GM12878 (cell line): ENCODE measurements around the gene SSBP3. TPM values are rescaled to one million over a fixed set of nuclear protein-coding genes. Genes with fewer than 3 reads are reported as not detected.

Experiments used
- BMI1 ChIP-seq: fragments of 450-650 bp; IDR thresholded peaks from 2 replicates; pipeline ENCODE4 v1.6.1; 2016; ENCODE audit warnings: mild to moderate bottlenecking, moderate library complexity, borderline replicate concordance
- CHD1 ChIP-seq: IDR thresholded peaks from 2 replicates; pipeline ENCODE4 v1.6.1; 2012; ENCODE audit warnings: low read depth, low read length, improper control_type of control experiment
- CREB1 ChIP-seq: IDR thresholded peaks from 2 replicates; pipeline ENCODE4 v1.6.1; 2012; ENCODE audit warnings: low read depth, mild to moderate bottlenecking, inconsistent platforms
- EGR1 ChIP-seq, 2 experiments: IDR thresholded peaks; 1 replicate in 1 of 2; 2 replicates in 1 of 2; pipeline ENCODE4 v1.6.1; 2011 to 2012; ENCODE audit warnings: low read depth in 2 of 2, low read length in 2 of 2, borderline replicate concordance in 1 of 2, mild to moderate bottlenecking in 1 of 2, moderate library complexity in 1 of 2
- GABPA ChIP-seq: IDR thresholded peaks from 2 replicates; pipeline ENCODE4 v1.6.1; 2014; ENCODE audit warnings: antibody characterized with exemption, low read depth, mild to moderate bottlenecking, inconsistent platforms
- MTA2 ChIP-seq: fragments of 450-650 bp; IDR thresholded peaks from 2 replicates; pipeline ENCODE4 v1.6.1; 2016; ENCODE audit warnings: low read depth, mild to moderate bottlenecking, moderate library complexity
- NFIC ChIP-seq: IDR thresholded peaks from 2 replicates; pipeline ENCODE4 v1.6.1; 2012; ENCODE audit warnings: low read depth, mild to moderate bottlenecking, inconsistent platforms, low read length, moderate library complexity
- PAX5 ChIP-seq: IDR thresholded peaks from 2 replicates; pipeline ENCODE4 v1.6.1; 2011; ENCODE audit warnings: low read depth, low read length, borderline replicate concordance
- RAD51 ChIP-seq: fragments of 450-650 bp; IDR thresholded peaks from 2 replicates; pipeline ENCODE4 v1.6.1; 2016; ENCODE audit warnings: moderate library complexity, mild to moderate bottlenecking, inconsistent platforms
- RB1 ChIP-seq: fragments of 450-650 bp; formaldehyde crosslinking; IDR thresholded peaks from 2 replicates; pipeline ENCODE4 v1.6.1; 2017; ENCODE audit warnings: mild to moderate bottlenecking, borderline replicate concordance
- SMARCA5 ChIP-seq: fragments of 450-650 bp; IDR thresholded peaks from 2 replicates; pipeline ENCODE4 v1.6.1; 2017; ENCODE audit warnings: mild to moderate bottlenecking
- YBX1 ChIP-seq: fragments of 450-650 bp; IDR thresholded peaks from 2 replicates; pipeline ENCODE4 v1.6.1; 2016; ENCODE audit warnings: antibody characterized with exemption
- ZBED1 ChIP-seq: IDR thresholded peaks from 2 replicates; pipeline ENCODE4 v1.6.1; 2016; ENCODE audit warnings: borderline replicate concordance
- ZNF207 ChIP-seq: fragments of 450-650 bp; IDR thresholded peaks from 2 replicates; pipeline ENCODE4 v1.6.1; 2014; ENCODE audit warnings: antibody characterized with exemption, mild to moderate bottlenecking, borderline replicate concordance
- ZNF217 ChIP-seq: fragments of 450-650 bp; IDR thresholded peaks from 2 replicates; pipeline ENCODE4 v1.6.1; 2017; ENCODE audit warnings: antibody characterized with exemption, mild to moderate bottlenecking
- polyA plus RNA-seq, 11 experiments: library from polyadenylated mRNA; depleted of rRNA in 4 of 11; unstranded in 6 of 11; stranded (reverse) in 5 of 11; fragments of >200 nt; fragmentation: Nextera tagmentation in 4 of 11; fragmentation: Illumina TruSeq in 1 of 11; extraction: Ambion mirVana in 4 of 11; extraction: Trizol in 1 of 11; gene quantifications; 1 replicate in 1 of 11; 2 replicates in 10 of 11; pipeline versions ENCODE4 v1.2.1 to v1.2.3, GENCODE V29; 2011 to 2016; ENCODE audit warnings: inconsistent platforms in 2 of 11, missing spikeins in 2 of 11, low read depth in 1 of 11
- total RNA-seq, 4 experiments: library from RNA; depleted of rRNA in 3 of 4; stranded (reverse); fragments of >200 nt in 3 of 4; fragmentation: Illumina TruSeq in 1 of 4; extraction: Trizol in 1 of 4; gene quantifications; 2 replicates each; pipeline versions ENCODE4 v1.2.1 to v1.2.3, GENCODE V29; 2013 to 2021
- TF ChIP-seq, protein P1 (sequence below): fragments of 450-650 bp; IDR thresholded peaks from 2 replicates; pipeline ENCODE4 v1.6.1; 2017; ENCODE audit warnings: low read depth, mild to moderate bottlenecking, moderate library complexity
- TF ChIP-seq, protein P2 (sequence below): fragments of 450-650 bp; formaldehyde crosslinking; IDR thresholded peaks from 2 replicates; pipeline ENCODE4 v1.5.0; 2022; ENCODE audit warnings: mild to moderate bottlenecking, missing genetic modification characterization
- TF ChIP-seq, protein P3 (sequence below): fragments of 450-650 bp; IDR thresholded peaks from 2 replicates; pipeline ENCODE4 v1.6.1; 2017; ENCODE audit warnings: mild to moderate bottlenecking, low read depth, inconsistent platforms; ENCODE audit not compliant: poor library complexity, severe bottlenecking
- TF ChIP-seq, protein P4 (sequence below): fragments of 450-650 bp; formaldehyde crosslinking; IDR thresholded peaks from 2 replicates; pipeline ENCODE4 v1.4.0; 2020; ENCODE audit warnings: mild to moderate bottlenecking, moderate library complexity

Gene SSBP3
- total and polyA plus RNA-seq, 10 of the 15 experiments (the other 5 are each of a cell fraction or from before 2014, with no cell fraction given) = 4.1 to 51.7 (median 17.1) TPM

DNA sequence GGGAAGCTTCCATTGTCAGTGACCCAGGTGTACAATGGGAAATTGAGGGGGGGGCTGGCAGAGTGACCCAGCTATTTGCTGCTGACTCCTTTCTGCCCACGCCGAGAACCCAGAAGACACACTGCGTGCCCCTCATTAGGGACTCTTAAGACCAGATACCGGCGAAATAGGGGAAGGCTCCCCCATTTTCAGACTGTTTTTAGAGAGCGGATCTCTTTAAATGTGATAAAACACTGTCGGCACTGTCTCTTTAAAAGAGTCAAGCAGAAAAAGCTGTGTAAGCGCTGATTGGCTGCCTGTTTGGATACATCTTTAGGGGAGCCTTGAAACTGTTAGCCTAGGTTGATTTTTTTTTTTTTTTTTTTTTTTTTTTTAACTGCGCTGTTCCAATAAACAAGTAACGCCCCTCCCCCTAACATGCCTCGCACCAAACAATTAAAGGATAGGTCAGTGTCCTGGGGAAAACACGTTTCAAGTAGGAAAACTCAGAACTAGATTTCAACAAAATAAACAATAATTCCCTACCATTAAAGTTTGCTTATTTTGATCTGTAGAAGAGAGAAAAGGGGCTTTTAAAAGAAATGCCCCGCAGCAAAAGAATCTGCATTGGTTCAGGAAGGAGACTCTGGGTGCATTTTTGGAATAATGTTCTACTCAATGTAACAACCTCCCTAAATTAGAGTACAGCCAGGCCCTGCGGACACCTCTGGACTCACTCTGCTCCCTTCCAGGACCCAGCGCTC lies 1.4 kb upstream of the SSBP3 start (continued):
- TF ChIP-seq GABPA (no peak; the same call in 1 of the 2 replicates), ZBED1 (no peak), ZNF207 (no peak), ZNF217 (no peak), RAD51 (no peak), CHD1 (no peak), PAX5 (no peak), MTA2 (0 out of 2 replicates have a peak, but pooled peaks have one; percentile 24), YBX1 (no peak), NFIC (no peak; the same call in 1 of the 2 replicates), BMI1 (no peak), SMARCA5 (0 out of 2 replicates have a peak, but pooled peaks have one; percentile 16), EGR1 (IDR thresholded peaks at IDR 0.05; ENCODE audit: borderline replicate concordance in 1 of 2, low read depth in 2 of 2, low read length in 2 of 2) (no peak), CREB1 (peak; percentile 59; the same call in 1 of the 2 replicates), RB1 (no peak)
- TF ChIP-seq, protein P1, sequence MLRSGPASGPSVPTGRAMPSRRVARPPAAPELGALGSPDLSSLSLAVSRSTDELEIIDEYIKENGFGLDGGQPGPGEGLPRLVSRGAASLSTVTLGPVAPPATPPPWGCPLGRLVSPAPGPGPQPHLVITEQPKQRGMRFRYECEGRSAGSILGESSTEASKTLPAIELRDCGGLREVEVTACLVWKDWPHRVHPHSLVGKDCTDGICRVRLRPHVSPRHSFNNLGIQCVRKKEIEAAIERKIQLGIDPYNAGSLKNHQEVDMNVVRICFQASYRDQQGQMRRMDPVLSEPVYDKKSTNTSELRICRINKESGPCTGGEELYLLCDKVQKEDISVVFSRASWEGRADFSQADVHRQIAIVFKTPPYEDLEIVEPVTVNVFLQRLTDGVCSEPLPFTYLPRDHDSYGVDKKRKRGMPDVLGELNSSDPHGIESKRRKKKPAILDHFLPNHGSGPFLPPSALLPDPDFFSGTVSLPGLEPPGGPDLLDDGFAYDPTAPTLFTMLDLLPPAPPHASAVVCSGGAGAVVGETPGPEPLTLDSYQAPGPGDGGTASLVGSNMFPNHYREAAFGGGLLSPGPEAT = peak; percentile 97
- TF ChIP-seq, protein P2, sequence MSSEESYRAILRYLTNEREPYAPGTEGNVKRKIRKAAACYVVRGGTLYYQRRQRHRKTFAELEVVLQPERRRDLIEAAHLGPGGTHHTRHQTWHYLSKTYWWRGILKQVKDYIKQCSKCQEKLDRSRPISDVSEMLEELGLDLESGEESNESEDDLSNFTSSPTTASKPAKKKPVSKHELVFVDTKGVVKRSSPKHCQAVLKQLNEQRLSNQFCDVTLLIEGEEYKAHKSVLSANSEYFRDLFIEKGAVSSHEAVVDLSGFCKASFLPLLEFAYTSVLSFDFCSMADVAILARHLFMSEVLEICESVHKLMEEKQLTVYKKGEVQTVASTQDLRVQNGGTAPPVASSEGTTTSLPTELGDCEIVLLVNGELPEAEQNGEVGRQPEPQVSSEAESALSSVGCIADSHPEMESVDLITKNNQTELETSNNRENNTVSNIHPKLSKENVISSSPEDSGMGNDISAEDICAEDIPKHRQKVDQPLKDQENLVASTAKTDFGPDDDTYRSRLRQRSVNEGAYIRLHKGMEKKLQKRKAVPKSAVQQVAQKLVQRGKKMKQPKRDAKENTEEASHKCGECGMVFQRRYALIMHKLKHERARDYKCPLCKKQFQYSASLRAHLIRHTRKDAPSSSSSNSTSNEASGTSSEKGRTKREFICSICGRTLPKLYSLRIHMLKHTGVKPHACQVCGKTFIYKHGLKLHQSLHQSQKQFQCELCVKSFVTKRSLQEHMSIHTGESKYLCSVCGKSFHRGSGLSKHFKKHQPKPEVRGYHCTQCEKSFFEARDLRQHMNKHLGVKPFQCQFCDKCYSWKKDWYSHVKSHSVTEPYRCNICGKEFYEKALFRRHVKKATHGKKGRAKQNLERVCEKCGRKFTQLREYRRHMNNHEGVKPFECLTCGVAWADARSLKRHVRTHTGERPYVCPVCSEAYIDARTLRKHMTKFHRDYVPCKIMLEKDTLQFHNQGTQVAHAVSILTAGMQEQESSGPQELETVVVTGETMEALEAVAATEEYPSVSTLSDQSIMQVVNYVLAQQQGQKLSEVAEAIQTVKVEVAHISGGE = no peak
- TF ChIP-seq, protein P3, sequence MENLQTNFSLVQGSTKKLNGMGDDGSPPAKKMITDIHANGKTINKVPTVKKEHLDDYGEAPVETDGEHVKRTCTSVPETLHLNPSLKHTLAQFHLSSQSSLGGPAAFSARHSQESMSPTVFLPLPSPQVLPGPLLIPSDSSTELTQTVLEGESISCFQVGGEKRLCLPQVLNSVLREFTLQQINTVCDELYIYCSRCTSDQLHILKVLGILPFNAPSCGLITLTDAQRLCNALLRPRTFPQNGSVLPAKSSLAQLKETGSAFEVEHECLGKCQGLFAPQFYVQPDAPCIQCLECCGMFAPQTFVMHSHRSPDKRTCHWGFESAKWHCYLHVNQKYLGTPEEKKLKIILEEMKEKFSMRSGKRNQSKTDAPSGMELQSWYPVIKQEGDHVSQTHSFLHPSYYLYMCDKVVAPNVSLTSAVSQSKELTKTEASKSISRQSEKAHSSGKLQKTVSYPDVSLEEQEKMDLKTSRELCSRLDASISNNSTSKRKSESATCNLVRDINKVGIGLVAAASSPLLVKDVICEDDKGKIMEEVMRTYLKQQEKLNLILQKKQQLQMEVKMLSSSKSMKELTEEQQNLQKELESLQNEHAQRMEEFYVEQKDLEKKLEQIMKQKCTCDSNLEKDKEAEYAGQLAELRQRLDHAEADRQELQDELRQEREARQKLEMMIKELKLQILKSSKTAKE = peak; percentile 64
- TF ChIP-seq, protein P4, sequence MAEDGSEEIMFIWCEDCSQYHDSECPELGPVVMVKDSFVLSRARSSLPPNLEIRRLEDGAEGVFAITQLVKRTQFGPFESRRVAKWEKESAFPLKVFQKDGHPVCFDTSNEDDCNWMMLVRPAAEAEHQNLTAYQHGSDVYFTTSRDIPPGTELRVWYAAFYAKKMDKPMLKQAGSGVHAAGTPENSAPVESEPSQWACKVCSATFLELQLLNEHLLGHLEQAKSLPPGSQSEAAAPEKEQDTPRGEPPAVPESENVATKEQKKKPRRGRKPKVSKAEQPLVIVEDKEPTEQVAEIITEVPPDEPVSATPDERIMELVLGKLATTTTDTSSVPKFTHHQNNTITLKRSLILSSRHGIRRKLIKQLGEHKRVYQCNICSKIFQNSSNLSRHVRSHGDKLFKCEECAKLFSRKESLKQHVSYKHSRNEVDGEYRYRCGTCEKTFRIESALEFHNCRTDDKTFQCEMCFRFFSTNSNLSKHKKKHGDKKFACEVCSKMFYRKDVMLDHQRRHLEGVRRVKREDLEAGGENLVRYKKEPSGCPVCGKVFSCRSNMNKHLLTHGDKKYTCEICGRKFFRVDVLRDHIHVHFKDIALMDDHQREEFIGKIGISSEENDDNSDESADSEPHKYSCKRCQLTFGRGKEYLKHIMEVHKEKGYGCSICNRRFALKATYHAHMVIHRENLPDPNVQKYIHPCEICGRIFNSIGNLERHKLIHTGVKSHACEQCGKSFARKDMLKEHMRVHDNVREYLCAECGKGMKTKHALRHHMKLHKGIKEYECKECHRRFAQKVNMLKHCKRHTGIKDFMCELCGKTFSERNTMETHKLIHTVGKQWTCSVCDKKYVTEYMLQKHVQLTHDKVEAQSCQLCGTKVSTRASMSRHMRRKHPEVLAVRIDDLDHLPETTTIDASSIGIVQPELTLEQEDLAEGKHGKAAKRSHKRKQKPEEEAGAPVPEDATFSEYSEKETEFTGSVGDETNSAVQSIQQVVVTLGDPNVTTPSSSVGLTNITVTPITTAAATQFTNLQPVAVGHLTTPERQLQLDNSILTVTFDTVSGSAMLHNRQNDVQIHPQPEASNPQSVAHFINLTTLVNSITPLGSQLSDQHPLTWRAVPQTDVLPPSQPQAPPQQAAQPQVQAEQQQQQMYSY (CRISPR knock-in tag) = no peak
